Globus pallidus (tissue), 1 donor: ENCODE results near the gene CRISP3.
"Not testable (repeated sequence)": the region's sequence is repeated elsewhere in the genome, so short reads cannot be mapped to it uniquely, and the experiment has no call there.

Experiments
- DNase-seq: peaks from one replicate; pipeline ENCODE4 v3.0.0-alpha.2; 2015; ENCODE audit warnings: low spot score

CRISP3 gene, protein sequence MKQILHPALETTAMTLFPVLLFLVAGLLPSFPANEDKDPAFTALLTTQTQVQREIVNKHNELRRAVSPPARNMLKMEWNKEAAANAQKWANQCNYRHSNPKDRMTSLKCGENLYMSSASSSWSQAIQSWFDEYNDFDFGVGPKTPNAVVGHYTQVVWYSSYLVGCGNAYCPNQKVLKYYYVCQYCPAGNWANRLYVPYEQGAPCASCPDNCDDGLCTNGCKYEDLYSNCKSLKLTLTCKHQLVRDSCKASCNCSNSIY

DNA sequence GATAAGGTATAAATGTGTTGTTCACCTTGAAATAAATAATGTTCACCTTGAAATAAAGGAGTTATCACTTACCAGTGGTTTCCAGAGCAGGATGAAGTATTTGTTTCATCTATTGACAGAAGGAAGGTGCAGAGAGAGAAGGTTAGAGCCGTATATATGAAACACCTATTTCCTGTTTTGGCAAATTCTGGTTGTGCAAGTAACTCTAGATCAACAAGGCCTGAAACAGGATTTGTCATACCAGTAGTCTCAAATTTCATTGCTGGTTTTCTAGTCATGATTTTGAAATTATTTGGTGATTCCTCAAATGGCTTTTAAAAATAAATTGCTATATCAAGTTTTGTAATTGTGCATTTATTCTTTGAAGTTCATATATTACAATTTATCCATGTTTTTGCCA is at the start of gene CRISP3:
Gene CRISP3 (minus strand): TSS at position 130 of the 400 bp plus-strand sequence. CDS start 21 bp downstream, at position 109.
- DNase-seq: no peak

DNA sequence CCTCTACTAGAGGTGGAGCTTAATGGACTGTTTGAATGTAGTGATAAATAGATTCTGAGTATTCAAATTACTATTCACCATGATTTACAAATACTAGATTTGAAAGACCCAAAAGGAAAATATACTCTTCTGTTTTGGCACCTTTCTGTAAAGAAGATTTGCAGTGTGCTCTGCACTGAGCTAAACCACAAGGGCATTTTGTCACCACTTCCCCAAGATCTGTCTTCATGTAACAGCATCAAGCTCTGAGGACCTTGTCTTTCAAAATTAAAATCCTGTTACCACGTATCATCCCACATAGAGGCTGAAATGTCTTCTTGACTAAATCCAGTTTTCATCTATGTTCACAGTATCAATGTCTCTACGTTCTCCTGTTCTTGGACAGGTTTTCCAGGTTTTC is 46.2 kb upstream of the CRISP3 start:
- no peak for DNase-seq

DNA sequence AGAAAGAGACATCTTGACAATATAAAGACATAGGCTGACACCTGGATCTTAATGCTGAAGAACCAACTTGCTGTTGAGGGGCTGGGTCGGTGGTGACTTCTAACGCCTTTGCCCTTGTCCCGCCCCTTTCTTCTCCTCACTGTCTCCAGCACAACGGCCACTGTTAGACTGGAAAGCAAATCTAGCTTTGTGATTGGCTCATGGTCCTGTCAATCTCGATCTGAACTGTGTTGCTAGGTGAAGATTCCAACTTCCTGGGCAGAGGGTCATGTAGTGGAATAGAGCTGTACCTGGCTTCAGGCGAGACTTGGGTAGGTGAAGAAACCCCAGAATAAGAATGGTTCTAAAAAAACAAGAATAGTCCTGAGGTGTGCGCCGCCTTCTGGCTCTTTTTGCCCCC is 43.0 kb upstream of the CRISP3 start, which contains the start of gene PGK2:
Gene PGK2 (minus strand): TSS at position 110 of the 400 bp plus-strand sequence. CDS start 98 bp downstream, at position 12.
- DNase-seq: no peak

DNA sequence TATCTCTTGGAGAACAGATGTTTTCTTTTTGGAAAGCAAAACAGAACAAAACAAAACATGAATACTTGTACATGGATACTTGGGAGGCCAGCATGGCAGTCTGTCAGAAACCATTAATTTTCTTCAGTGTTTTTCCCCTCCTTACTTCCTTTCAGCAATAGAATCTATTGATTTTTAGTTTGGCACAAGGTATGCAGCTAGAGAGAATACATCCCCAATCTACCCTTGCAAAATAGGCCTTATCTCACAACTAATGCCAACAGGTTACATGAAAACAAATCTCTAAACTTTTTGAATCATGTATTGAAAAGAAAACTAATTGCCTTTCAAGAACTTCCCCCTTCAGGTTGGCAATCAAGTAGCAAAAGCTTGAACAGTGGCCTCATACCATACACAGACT is 40.1 kb upstream of the CRISP3 start:
- no peak for DNase-seq

DNA sequence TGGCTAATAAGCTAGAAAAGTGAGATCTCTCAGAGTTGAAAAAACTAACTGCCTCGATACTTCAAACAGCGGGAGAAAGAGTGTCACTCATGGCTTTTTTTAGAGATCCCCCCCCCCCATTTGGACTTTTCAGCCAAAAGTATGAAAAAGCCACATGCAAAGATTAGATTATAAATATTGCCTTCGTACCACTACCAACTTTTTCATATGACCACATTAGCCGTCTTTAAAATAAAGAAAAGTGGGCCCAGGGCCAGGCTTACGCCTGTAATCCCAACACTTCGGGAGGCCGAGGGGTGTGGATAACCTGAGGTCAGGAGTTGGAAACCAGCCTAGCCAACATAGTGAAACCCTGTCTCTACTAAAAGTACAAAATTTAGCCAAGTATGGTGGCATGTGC is 38.5 kb upstream of the CRISP3 start:
- DNase-seq: no peak

DNA sequence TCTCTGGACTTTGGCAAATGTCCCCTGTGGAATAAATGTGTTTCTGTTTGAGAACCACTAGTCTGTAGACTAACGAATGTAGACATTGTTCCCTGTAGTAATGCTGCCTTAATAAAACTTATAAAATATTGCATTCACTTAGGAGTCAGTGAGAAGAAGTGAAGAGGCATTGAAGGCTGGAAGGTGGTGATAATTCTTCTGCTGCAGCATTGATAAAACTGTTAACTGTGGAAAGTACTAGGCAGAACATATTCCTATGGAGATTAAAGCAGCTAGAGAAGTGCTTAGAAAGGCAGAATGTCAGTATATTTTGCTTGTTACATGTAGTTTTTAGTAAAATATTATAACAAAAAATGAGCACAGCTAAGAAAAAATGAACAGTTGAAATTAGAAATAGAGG is 38.1 kb upstream of the CRISP3 start:
- DNase-seq: no peak

DNA sequence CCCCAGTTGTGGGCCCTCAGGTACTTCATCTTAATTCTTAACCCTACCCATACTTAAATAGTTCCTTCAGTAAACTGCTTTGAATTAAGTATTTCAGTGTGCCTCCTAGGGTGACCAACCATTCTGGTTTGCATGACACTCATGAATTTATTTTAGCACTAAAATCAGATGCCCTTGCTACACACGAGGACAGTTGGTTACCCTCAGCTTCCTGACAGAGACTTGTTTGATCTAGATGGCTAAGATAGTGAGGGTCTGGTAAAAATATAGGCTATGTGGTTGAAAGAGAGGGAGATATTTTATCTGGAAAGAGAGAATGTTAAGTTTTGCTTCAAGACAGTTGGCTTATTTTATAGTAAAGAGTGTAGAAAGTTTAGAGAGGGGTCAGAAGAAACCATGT is 32.3 kb upstream of the CRISP3 start:
- no peak for DNase-seq

DNA sequence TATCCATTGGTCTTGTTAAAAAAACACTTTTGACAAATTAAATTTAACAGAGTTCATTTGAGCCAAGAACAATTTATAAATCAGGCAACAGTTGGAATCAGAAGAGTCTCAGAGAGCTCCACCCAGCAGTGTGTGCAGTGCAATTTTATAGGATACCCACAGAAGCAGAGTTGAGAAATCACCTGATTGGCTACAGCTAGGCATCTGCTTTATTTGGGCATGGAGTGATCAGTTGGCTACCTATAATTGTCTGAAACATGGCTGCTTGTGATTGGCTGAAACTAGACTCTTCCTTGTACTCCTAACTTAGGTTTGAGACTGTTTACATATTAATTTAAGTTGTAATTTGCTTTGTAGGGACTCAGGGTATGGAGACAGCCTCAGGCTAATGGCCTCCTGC is 30.9 kb upstream of the CRISP3 start:
- no peak for DNase-seq

DNA sequence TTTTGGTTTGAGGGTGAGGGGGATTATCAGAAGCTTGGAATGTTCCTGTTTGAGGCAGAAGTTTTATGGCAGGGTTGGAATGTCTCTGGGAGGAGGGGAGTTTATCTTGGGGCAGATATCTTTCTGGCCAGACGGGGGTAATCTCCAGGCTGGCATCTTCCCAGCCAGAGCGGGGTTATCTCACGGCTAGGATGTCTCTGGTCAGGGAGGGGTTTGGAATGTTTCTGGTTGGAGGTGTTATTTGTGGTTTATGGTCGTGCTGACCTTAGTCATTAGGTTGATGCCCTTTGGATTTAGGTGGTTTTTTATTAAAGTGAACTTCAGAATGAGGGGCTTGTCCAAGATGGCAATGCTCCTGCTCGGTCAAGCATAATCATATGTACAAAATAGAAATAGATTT is 28.1 kb upstream of the CRISP3 start:
- no peak for DNase-seq

DNA sequence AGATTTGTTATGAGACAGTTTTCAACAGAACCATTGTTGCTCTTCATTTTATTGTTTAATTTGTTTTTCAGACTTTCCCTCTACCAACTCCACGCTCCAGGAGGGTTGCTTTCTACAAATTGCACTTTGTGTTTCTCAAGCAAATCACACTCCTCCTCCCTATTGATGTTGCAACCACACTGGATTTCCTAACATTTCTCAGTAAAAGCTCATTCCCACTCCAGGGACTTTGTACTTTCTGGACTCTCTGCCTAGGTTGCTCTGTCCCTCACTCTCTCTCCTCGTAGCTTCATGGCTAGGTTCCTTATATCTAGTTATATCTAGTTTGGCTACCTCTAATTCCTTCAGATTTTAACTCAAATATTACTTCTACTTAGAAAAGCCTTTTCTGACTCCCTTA is 22.6 kb upstream of the CRISP3 start:
- no peak for DNase-seq

DNA sequence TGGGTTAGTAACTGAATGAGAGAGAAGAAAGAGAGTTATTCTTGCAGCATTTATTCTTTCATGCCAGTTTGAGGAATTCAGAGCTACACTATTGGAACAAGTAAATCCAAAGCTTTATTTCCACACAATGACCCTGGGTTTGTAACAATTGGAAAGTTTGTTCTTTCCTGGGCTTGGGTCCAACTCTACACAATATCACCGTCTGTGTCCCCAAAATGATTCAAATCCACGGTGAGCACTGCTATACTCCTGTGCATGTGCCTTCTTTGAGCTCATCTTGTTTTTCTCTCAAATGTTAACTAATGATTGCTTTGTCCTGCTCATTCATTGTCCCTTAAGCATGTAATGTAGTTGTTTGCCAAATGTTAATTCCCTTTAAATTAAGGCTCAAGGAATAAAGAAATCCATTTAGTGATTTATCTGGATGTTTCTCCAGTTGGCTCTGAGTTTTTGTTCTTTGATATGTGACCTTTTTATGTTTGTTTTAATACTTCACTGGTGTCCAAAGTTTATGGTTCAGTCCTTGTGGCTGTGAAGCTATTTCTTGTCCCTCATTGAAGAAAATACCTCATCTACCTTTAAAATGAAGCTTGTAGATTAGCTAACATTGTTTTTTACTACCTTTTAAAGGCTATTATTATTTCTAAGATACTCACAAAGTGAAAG is 20.5 kb upstream of the CRISP3 start:
- peak; percentile 19 for DNase-seq

DNA sequence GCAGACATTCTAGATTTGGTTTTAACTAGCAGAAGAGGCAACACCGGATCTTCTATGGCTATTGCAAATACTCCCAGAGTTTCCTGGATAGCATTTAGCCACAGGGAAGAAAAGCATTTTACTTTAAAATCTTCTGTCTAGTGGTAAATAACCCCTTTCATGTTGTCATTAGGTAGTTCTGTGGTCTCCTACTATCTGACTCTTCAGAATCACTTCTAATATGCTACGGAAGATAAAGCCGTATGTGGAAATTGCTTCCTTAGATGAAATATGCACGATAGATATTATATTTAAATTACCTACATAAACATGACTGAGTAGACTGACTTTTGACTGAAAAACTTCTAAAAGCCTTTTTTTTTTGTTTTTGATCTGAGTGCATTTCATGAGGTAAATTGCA is 759 bp downstream of the CRISP3 start:
- DNase-seq: no peak

DNA sequence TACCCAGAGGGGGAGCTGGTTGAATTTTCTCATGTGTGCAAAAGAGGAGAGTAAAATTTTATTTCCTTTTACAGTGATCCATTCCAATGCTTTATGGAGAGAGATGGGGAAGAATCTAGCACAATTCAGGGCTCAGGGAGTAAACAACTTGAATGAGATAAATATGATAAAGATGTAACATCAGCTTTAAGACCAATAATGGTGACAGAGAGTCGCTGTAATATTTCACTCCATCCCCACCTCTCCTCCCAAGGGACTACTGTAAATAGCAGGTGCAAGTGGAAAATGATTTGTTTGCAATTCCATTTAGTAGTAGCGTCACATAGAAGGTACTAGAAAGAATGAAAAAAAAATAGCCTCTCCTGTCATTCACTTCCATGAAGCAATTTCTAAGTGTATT is 4.8 kb downstream of the CRISP3 start:
- no peak for DNase-seq

DNA sequence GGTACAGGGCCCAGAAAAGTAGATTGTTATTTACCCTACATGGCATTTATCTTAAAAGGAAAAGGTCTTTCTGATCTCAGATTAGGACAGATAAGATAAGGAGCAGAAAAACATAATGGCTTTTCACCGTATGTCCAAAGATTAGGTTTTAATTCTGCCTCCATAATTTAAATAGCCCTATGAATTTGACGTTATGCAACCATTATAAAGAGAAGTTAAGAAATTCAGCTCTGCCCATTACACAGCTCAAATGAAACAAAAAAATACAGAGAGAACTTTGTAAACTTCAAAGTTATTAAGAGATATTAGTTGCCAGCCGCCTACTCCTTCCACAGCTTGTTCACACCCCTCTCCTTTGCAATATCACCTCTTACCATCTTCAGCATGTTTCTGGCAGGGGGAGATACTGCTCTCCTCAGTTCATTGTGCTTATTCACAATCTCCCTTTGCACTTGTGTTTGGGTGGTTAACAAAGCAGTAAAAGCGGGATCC is 8.1 kb downstream of the CRISP3 start:
- DNase-seq: no peak

DNA sequence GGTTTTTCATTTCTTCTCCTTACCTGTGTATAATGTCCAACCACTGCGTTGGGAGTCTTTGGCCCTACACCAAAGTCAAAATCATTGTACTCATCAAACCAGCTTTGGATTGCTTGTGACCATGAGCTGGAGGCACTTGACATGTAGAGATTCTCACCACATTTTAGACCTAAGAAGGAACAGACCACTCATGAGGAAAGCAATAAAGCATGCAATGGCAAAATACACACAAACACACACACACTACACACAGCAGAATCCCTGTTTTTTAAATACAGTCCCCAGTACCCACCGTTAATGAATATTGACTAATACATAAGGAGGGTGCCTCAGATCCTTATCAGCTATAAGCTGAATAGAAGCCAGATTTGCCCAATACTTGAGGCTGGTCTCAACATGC is 10.5 kb downstream of the CRISP3 start:
- no peak for DNase-seq

DNA sequence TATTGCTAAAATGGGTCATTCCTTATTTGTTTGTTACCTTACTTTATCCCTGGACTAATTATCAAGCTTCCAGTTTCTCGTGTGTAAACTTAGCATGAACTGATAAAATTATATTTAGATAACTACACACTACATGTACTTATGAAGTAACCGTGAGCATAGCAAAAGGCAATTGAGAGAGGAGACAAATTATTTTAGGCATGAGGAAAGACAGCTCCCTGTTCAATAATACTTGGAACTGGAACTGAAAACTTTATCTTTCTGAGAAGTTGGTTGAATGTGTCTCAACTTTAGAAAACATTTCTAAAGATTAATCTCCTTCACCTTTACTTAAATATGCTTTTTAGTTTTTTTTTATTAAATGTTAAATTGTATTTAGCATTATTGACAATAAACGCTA is 11.4 kb downstream of the CRISP3 start:
- DNase-seq: no peak

DNA sequence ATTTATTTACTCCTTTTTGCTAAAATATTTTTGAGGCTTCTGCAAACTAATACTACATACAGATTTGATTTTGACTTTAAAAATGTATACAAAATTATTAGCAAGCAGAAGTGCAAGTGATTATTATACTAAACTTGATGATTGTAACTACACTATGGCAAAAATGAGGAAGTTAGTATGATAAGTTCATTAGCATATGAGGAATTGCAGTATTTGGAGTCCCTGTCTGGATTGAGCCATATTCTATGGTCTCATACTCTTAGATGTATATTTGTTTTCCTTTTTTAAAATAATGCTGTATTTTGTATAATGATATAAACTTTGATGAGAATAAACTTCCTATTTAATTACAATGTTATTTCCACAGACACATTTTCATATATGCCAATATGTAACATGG is 13.9 kb downstream of the CRISP3 start:
- no peak for DNase-seq

DNA sequence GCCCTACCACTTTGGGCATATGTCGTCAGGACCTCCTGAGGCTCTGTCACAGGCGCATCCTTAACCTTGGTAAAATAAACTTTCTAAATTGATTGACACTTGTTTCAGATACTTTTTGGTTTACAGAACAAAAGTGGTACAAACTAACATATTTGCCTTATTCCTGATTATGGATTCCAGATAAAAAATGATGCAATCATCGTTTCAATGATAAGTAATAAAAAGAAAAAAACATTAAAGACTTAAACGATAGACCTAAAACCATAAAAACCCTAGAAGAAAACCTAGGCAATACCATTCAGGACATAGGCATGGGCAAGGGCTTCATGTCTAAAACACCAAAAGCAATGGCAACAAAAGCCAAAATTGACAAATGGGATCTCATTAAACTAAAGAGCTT is 20.3 kb downstream of the CRISP3 start:
- DNase-seq: not testable (repeated sequence)

DNA sequence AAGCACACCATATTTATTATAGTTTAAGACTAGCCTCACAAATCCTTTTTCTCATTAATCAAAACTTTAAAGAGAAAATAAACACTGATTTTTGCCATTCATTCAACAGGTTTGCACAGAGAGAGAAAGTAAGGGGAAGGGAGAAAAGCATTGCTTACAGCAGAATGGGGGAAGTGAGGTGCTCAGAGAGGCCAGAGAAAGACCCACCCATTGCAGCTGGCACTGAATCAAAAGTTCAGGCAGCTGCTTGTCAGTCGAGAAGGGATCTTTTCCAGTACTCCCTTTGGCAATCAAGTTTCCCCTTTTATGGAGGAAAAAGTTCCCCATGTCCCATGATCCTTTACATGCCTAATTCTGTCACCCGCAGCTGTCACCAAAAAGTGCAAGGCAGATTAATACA is 22.9 kb downstream of the CRISP3 start:
- no peak for DNase-seq

DNA sequence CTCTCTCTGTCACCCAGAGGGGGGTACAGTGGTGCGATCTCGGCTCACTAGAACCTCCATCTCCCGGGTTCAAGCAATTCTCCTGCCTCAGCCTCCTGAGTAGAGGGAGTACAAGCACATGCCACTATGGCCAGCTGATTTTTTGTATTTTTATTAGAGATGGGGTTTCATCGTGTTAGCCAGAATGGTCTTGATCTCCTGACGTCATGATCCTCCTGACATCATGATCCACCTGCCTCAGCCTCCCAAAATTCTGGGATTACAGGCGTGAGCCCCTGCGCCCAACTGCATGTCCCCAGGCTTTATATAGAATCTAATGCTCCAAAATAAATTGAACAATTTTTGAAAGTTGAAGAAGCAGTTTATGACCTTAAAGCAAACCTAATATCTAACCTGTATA is 23.8 kb downstream of the CRISP3 start:
- DNase-seq: no peak

DNA sequence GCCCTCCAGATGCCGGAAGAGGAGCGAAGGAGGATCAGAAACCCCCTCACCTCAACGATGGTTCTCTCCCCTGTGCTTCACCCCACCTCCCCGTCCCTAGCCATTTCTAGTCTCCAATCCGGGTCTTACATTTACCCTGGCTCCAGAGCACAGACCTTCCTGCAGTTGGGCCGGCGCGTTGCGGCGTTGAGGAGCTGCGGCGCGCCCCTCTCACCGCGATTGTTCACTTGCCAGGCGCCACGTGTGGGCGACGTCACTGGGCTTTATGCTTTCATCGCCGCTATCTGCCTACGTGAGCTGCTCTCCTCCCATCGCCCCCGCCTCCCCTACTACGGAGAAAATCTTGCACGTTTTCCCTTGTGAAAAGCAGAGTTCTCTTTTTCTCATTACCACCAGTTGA is 30.8 kb downstream of the CRISP3 start, which contains the start of gene CRISP2:
Gene CRISP2 (minus strand): TSS at position 198 of the 400 bp plus-strand sequence. CDS start 4,347 bp downstream, outside the sequence.
- no peak for DNase-seq

DNA sequence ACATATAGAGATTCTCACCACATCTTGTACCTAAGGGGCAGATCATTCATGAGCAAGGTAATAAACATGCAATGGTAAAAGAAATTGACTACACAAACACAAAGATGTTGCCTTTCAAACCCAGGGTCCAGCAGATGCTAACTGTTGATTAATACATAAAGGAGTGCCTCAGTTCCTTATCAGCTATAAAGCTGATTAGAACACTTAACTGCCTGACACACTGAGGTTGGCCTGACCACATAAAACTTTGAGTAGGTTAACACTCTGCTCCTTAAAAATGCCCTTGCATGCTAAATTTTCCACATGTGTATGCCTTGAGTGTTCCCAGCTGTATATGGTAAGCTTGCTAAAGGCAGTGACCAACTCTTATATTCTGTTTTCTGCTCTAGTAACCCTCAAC is 45.7 kb downstream of the CRISP3 start:
- DNase-seq: no peak

DNA sequence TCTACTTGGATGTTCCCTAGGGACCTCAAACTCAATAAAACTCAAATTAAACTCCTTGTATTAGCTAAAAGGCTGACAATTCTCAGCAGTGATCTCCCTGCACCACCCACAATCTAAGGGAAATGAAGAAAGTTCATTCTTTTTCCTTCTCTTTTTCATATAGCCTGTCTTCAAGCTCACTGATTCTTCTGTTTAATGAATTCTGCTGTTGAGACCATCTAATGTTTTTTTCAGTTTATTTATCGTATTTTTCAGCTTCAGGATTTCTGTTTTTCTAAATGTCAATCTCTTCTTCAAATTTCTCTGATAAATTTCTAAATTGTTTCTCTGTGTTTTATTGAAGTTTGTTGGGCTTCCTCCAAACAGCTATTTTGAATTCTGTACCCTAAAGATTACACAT is 50.7 kb downstream of the CRISP3 start:
- DNase-seq: no peak

DNA sequence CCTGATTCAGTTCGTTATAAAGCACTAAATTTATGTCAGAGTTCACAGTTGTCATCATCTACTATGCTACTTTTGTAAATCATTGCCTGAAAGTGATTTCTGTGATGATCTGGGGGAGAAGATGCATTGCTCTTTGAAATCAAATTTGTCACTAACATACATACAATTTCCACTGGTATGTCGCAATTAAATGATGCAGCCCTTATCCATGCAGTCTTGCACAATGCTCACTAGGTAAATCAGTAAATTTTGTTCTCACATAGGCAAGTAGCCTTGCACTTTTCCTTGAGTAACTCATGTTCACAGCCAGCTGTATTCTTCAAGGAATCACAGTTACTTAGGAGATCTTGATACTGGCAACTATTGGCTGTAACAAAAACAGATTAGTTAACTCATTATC is 51.7 kb downstream of the CRISP3 start:
- no peak for DNase-seq
